GM21529 (cell line): ENCODE data around the gene KRTAP19-7.

Experiments used
- ATAC-seq: cut with Tn5 transposase; IDR thresholded peaks from one replicate; pipeline ENCODE4 v1.9.1; 2021; ENCODE audit not compliant: unreplicated experiment

KRTAP19-7 gene

GRCh38 chr21:30561264-30561895, at the start of gene KRTAP19-7:
Gene KRTAP19-7, minus strand, starts transcription at chr21:30561314. Its CDS starts 25 bp downstream, at chr21:30561289.
- ATAC-seq = no peak

DNA sequence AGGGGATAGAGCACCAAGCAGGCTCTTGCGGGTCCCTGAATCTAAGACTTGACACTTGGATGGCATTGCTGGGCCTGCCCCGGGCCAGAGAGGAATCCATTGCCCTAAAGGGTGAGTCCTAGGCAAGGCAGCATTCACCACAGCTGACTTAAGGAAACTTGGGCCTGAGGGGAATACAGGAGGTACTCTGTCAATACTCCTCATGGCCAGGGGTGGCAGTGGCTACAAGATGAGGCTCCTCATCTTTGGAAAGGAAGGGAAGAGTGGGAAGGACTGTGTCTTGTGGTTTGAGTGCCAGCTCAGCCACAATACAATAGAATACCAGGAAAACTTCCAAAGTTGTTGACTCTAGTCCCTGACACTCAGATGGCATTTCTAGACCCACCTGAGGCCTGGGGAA, 44.9 kb upstream of the KRTAP19-7 start:
- ATAC-seq = no peak

GRCh38 chr21:30600787-30601186, 39.7 kb upstream of the KRTAP19-7 start, which contains the start of gene KRTAP22-1:
Gene KRTAP22-1, plus strand, starts transcription at chr21:30601087.
- no peak for ATAC-seq

DNA sequence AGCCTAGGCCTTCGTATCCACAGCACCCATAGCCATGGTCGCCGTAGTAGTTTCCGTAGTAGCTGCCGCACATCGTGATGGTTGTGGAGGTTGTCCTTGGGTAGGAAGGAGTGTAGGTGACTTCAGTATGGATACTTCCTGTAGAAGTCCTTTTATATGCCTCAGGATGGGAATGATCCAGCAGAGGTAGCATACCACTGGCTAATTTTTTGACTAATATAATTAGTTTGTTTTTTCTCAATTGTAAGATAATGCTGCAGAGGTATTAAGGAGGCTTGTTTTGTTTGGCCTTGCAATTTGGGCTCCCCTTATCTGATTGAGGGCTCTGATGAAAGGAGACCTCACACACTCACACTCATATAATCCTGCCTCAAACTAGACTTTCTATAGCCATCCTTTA, 37.7 kb upstream of the KRTAP19-7 start, which contains the start of gene KRTAP6-2:
Gene KRTAP6-2 (minus strand): TSS at position 101 of the 400 bp plus-strand sequence. CDS start 28 bp downstream, at position 73.
- ATAC-seq = no peak

GRCh38 chr21:30592140-30592539, 31.0 kb upstream of the KRTAP19-7 start, which contains the start of gene KRTAP6-3:
Gene KRTAP6-3, plus strand, starts transcription at chr21:30592440. Its CDS starts 6 bp downstream, at chr21:30592446.
- no peak for ATAC-seq

GRCh38 chr21:30590297-30590696, 29.2 kb upstream of the KRTAP19-7 start, which contains the start of gene KRTAP22-2:
Gene KRTAP22-2, minus strand, starts transcription at chr21:30590397.
- no peak for ATAC-seq

- no peak for ATAC-seq
These were observed 21.8 kb upstream of the KRTAP19-7 start for GRCh38 chr21:30582870-30583269.

DNA sequence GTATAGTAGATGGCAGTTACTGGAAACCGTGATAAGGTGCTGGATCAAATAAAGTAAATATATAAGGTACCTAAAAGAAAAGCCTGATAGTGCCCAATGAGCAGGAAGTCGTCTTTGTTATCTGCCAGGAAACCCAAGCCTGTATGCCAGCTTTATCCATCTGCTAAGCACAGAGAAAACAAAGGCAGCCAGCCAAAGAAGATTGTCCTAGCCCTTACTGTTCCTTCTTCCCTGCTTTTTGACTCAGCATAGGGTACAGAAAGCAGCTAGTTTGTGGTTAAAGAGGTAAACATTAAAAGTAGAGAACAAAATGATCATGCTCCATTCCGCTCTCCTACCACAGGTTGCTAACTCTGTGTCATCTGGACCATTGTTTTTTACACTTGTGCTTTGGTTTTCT, 19.0 kb upstream of the KRTAP19-7 start:
- no peak for ATAC-seq

DNA sequence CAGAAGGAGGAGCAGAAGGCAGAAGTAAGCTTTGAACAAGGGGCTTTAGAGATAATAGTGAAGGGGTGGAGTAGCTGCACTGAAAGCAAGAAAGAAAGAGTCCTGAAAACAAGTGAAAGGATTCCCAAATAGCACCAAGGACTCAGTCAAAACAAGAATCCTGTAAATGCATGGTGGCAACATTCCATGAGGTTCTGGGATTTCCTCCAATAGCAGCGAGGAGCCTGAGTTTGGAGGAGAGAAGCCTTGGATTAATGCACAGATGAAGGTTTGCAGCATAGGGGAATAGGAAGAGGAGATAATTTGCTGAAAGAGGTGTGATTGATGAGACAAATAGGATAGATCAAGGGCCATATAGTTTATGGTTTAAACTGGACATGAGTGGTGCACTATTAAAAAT, 18.2 kb upstream of the KRTAP19-7 start:
- no peak for ATAC-seq

DNA sequence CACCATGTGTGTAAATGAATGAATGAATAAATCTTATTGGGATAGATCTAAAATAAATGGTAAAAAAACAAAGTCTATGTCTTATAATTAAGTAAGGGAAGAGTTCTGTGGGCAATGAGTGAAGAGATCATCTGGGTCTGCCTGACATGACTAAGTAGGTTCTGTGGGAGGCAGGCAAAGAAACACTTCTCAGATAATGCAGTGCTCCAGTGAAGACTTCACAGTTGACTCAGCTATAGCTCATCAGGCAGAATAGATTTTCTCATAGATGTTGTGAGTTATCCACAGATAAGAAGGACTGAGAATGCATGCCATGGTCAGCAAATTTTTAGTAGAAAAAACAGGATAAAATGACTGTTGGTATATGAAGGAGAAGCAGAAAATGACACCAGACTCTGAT, 16.7 kb upstream of the KRTAP19-7 start:
- no peak for ATAC-seq

GRCh38 chr21:30567617-30568016, 6.5 kb upstream of the KRTAP19-7 start:
- ATAC-seq = no peak

DNA sequence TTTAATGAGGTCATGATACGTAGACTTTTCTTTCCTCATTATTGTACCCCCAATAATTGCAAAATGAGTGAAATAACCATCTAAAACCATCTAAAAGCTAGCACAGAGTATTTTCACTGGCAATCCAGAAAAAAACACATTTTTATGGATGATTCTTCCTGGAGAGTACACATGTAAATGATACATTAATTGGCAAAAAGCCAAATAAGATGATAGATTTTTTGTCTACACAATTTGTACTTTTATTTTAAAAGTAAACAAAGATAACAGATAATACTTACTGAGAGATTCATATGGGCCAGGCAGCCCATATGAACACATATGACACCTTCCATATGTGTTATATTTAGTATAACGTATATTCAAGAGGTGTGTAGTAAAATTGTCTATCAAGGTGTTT, 2.5 kb upstream of the KRTAP19-7 start:
- no peak for ATAC-seq

GRCh38 chr21:30563072-30563471, 2.0 kb upstream of the KRTAP19-7 start:
- ATAC-seq = no peak

DNA sequence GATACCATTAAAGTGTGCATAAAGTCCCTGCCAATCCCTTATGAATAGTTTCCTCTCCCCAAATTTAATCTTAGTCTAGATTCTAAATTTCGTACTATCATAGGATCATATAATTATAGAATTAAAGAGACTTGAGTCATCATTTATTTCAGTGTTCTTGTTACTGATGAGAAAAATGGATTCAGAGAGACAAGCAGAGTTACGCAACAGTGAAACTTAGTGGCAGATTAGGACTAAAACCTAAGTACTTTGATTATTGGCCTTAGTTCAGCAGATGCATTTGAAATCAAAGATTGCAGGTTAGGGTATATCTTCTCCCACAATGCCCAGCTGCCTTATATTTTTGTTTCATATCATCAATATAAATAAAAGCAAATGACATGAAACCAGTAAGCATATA, 843 bp upstream of the KRTAP19-7 start:
- no peak for ATAC-seq

DNA sequence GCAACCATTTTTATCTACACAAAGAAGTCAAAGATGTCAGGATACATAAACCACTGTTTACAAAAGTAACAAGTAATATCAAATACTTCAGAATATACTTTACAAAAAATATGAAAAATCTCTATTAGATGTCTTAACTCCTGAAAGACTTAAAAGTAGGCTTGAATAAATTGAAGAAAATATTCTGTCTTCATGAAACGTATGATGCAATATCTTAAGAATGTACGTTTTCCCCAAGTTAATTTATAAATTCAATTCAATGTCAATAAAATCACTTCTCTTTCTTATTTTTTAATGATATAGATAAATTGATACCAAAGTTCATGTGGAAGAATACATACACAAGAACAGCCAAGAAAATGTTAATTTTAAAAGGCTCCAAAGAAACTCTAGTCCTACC, 6.0 kb downstream of the KRTAP19-7 start:
- no peak for ATAC-seq

GRCh38 chr21:30552782-30553181, 8.3 kb downstream of the KRTAP19-7 start:
- no peak for ATAC-seq

DNA sequence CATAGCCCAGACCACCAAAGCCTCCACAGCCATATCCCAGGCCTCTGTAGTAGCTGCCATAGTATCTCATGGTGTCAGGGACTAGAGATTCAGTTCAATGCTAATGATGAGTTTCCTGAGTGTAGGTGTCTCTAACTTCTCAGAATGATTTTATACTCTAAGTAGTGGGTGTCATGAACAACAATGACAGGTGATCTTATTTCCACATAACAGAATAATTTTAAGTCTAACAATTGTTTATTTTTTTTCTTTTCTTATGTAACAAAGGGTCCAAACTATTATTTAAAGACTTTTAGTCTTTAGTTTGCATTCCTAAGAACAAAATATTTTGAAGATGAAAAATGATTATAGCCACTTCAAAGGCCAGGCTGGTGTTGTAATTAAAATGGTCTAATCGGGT, 19.4 kb downstream of the KRTAP19-7 start, which contains the start of gene KRTAP19-6:
Gene KRTAP19-6 (minus strand): TSS at position 101 of the 400 bp plus-strand sequence. CDS start 31 bp downstream, at position 70.
- no peak for ATAC-seq

- no peak for ATAC-seq
These were observed 42.2 kb downstream of the KRTAP19-7 start for GRCh38 chr21:30518876-30519275.

GRCh38 chr21:30515681-30516080, 45.4 kb downstream of the KRTAP19-7 start:
- no peak for ATAC-seq
